HG03280 (cell line): ENCODE data around the gene WDR76.

Experiments used
- ATAC-seq: cut with Tn5 transposase; IDR thresholded peaks from one replicate; pipeline ENCODE4 v1.9.1; 2021; ENCODE audit warnings: mild to moderate bottlenecking, moderate library complexity; ENCODE audit not compliant: unreplicated experiment

Gene WDR76

GRCh38 chr15:43911235-43911781, 84.5 kb downstream of the WDR76 start:
- ATAC-seq = no peak

- no peak for ATAC-seq
These were observed 85.4 kb downstream of the WDR76 start for GRCh38 chr15:43912208-43912607.

GRCh38 chr15:43913026-43913780, 86.4 kb downstream of the WDR76 start:
- ATAC-seq = no peak

- no peak for ATAC-seq
These were observed 87.1 kb downstream of the WDR76 start for GRCh38 chr15:43913941-43914340.

GRCh38 chr15:43915631-43916325, 89.0 kb downstream of the WDR76 start:
- no peak for ATAC-seq

- ATAC-seq = no peak
These were observed 89.5 kb downstream of the WDR76 start for GRCh38 chr15:43916326-43916660.
